NT2/D1 (cell line): ENCODE results near the gene SPATA4.

Experiments
- DNase-seq: peaks from one replicate; pipeline ENCODE4 v3.0.0-alpha.2; 2011; ENCODE audit warnings: low read depth, low spot score
- H3K27me3 ChIP-seq: 2 replicates; pipeline ENCODE4 v1.6.0; 2011; ENCODE audit warnings: mild to moderate bottlenecking; ENCODE audit not compliant: insufficient read length, insufficient read depth
- H3K36me3 ChIP-seq: 2 replicates; pipeline ENCODE4 v1.6.1; 2011; ENCODE audit warnings: mild to moderate bottlenecking, low read length, mixed read lengths; ENCODE audit not compliant: insufficient read depth, insufficient read length
- H3K4me1 ChIP-seq: 2 replicates; pipeline ENCODE4 v1.5.1; 2011; ENCODE audit not compliant: insufficient read depth, insufficient read length
- H3K4me3 ChIP-seq: 2 replicates; pipeline ENCODE4 v1.5.1; 2011; ENCODE audit warnings: low read depth; ENCODE audit not compliant: insufficient read length
- H3K9ac ChIP-seq: 2 replicates; pipeline ENCODE4 v1.6.0; 2011; ENCODE audit warnings: low read depth; ENCODE audit not compliant: insufficient read length
- H3K9me3 ChIP-seq: 2 replicates; pipeline ENCODE4 v1.5.1; 2011; ENCODE audit warnings: mild to moderate bottlenecking, low read length; ENCODE audit not compliant: insufficient read depth
- SUZ12 ChIP-seq: IDR thresholded peaks from 2 replicates; pipeline ENCODE4 v1.6.1; 2011; ENCODE audit not compliant: insufficient read length, insufficient read depth; ENCODE audit errors: extremely low read depth
- YY1 ChIP-seq: IDR thresholded peaks from 2 replicates; pipeline ENCODE4 v1.6.1; 2011; ENCODE audit not compliant: insufficient read length, insufficient read depth
- ZNF274 ChIP-seq: IDR thresholded peaks from 2 replicates; pipeline ENCODE4 v1.6.1; 2011; ENCODE audit warnings: mild to moderate bottlenecking, low read depth, low read length

Gene SPATA4

GRCh38 chr4:176189891-176190795 lies 5.2 kb downstream of the SPATA4 start:
- no peak for DNase-seq
- TF ChIP-seq SUZ12 (no peak), YY1 (no peak), ZNF274 (no peak)
- no peak overlapping the region for H3K9ac ChIP-seq
- H3K4me3 ChIP-seq, result no peak overlapping the region
- no peaks in the 10 kb centered on the region for H3K9me3 ChIP-seq
- H3K36me3 ChIP-seq, result no peaks in the 10 kb centered on the region
- H3K27me3 ChIP-seq, result no peaks in the 10 kb centered on the region
- no peaks in the 10 kb centered on the region for H3K4me1 ChIP-seq

GRCh38 chr4:176188654-176189053 lies 6.7 kb downstream of the SPATA4 start:
- DNase-seq, result no peak
- TF ChIP-seq YY1, result no peak
- TF ChIP-seq SUZ12, result no peak
- no peak for TF ChIP-seq ZNF274
- Histone ChIP-seq H3K9me3 (no peaks in the 10 kb centered on the region), H3K4me3 (no peak overlapping the region), H3K9ac (no peak overlapping the region), H3K27me3 (no peaks in the 10 kb centered on the region), H3K4me1 (no peaks in the 10 kb centered on the region), H3K36me3 (no peaks in the 10 kb centered on the region)

DNA sequence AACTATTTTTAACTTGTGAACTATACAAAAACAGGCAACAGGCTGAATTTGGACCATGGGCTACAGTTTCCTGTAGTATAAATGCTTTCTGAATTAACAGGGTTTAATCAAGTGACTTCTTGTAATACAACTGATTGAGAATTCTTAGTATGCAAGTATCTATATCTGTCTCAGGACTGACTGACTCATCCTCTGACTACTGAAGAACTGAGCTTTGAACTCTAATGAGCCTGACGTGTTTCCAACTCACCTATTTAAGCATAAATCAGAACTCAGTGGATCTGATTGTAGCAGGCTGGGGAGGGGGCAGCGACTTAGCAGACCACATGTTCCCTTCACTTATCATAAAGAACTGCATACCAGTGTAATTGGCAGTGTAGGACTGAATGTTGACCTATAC lies 7.8 kb downstream of the SPATA4 start:
- H3K9me3 ChIP-seq, result no peaks in the 10 kb centered on the region
- H3K4me3 ChIP-seq, result no peak overlapping the region
- H3K27me3 ChIP-seq, result no peaks in the 10 kb centered on the region
- H3K4me1 ChIP-seq, result no peaks in the 10 kb centered on the region
- H3K36me3 ChIP-seq, result no peaks in the 10 kb centered on the region
- no peak overlapping the region for H3K9ac ChIP-seq
- TF ChIP-seq YY1 (no peak), ZNF274 (no peak), SUZ12 (no peak)
- no peak for DNase-seq

GRCh38 chr4:176186671-176187395 lies 8.6 kb downstream of the SPATA4 start:
- Histone ChIP-seq H3K36me3 (no peaks in the 10 kb centered on the region), H3K9me3 (no peaks in the 10 kb centered on the region), H3K9ac (no peak overlapping the region), H3K4me1 (no peaks in the 10 kb centered on the region), H3K4me3 (no peak overlapping the region), H3K27me3 (no peaks in the 10 kb centered on the region)
- TF ChIP-seq SUZ12, result no peak
- no peak for TF ChIP-seq YY1
- no peak for TF ChIP-seq ZNF274
- no peak for DNase-seq

- H3K4me3 ChIP-seq, result no peak overlapping the region
- TF ChIP-seq SUZ12, result no peak
- no peak for TF ChIP-seq YY1
- no peak for TF ChIP-seq ZNF274
- H3K4me1 ChIP-seq, result no peaks in the 10 kb centered on the region
- no peak for DNase-seq
- H3K36me3 ChIP-seq, result no peaks in the 10 kb centered on the region
- H3K9ac ChIP-seq, result no peak overlapping the region
- no peaks in the 10 kb centered on the region for H3K9me3 ChIP-seq
- no peaks in the 10 kb centered on the region for H3K27me3 ChIP-seq
Observed at GRCh38 chr4:176186067-176186466, 9.3 kb downstream of the SPATA4 start.

GRCh38 chr4:176185051-176185450 lies 10.3 kb downstream of the SPATA4 start:
- H3K4me1 ChIP-seq, result no peaks in the 10 kb centered on the region
- DNase-seq, result no peak
- no peak overlapping the region for H3K4me3 ChIP-seq
- no peaks in the 10 kb centered on the region for H3K27me3 ChIP-seq
- no peaks in the 10 kb centered on the region for H3K9me3 ChIP-seq
- H3K36me3 ChIP-seq, result no peaks in the 10 kb centered on the region
- no peak for TF ChIP-seq SUZ12
- TF ChIP-seq ZNF274, result no peak
- H3K9ac ChIP-seq, result no peak overlapping the region

GRCh38 chr4:176163041-176163440 lies 32.3 kb downstream of the SPATA4 start:
- Histone ChIP-seq H3K4me1 (no peaks in the 10 kb centered on the region), H3K9me3 (no peaks in the 10 kb centered on the region), H3K36me3 (no peaks in the 10 kb centered on the region), H3K27me3 (no peaks in the 10 kb centered on the region), H3K4me3 (no peak overlapping the region), H3K9ac (no peak overlapping the region)
- DNase-seq, result no peak
- no peak for TF ChIP-seq YY1
- TF ChIP-seq SUZ12, result no peak
- TF ChIP-seq ZNF274, result no peak
